Measurements from ENCODE around the gene ITGAD. TPM values are rescaled to one million over a fixed set of nuclear protein-coding genes. Genes with fewer than 3 reads are reported as not detected.

The ITGAD gene
- total and polyA plus RNA-seq, 2 of the 13 experiments (the other 11 are each of a cell fraction or from before 2014, with no cell fraction given), result not detected

DNA sequence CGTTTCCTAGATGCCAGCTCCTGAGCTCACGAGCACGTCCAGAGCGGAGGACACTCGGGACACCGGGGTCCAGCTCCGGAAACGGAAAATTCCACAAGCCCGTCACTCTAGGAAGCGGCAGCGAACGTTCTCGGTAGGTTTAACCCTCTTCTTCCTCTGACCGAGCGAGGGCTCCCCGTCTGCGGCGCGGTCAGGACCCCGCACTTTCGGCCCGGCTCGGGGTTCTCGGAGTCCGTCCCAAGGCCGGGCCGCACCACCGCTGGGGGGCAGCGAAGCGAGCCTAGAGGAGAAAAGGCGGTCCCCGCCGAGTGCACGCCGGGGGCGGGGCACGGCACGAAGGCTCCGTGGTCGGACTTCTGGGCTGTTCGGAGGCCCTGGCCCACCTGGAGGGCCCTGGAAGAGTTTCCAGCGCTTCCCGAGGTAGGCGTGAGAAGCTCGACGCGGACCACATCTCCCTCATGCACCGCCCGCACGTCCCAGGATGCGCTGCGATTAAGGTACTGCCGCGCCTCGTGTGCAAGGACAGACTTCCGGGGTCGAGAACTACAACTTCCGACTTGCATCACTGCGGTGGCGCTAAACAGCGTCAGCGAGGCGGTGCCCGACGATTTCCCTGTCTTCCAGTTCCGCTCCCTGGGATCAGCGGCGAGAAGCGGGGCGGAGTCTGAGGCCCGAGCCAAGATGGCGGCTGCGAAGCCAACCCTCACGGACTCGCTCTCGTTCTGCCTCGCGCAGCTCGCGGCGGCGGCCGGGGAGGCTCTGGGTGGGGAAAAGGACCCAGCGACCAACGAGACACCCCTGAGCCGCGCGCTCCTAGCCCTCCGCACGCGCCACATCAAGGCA is 65.9 kb downstream of the ITGAD start, which contains the start of gene ARMC5 (continued):
- TF ChIP-seq ZNF577 (CRISPR knock-in tag; IDR thresholded peaks at IDR 0.05; ENCODE audit: borderline replicate concordance, low read depth) (peak; percentile 49; the same call in 1 of the 2 replicates), ZNF75D (CRISPR knock-in tag; IDR thresholded peaks at IDR 0.05; ENCODE audit: borderline replicate concordance) (no peak), TBL1XR1 (IDR thresholded peaks at IDR 0.05; ENCODE audit: borderline replicate concordance, low read length, partially characterized antibody) (peak; percentile 12), ZNF124 (CRISPR knock-in tag; IDR thresholded peaks at IDR 0.05) (peak; percentile 78; the same call in 1 of the 2 replicates), KMT2B (CRISPR knock-in tag; IDR thresholded peaks at IDR 0.05) (peak; percentile 69), ZC3H4 (CRISPR knock-in tag; IDR thresholded peaks at IDR 0.05; ENCODE audit: borderline replicate concordance) (0 out of 2 replicates have a peak, but pooled peaks have one; percentile 21), ZNF629 (CRISPR knock-in tag; conservative IDR thresholded peaks at IDR 0.05) (peak; percentile 8), ZNF296 (CRISPR knock-in tag; conservative IDR thresholded peaks at IDR 0.05) (no peak), ETV6 (CRISPR knock-in tag; conservative IDR thresholded peaks at IDR 0.05) (peak; percentile 37), ZNF543 (CRISPR knock-in tag; IDR thresholded peaks at IDR 0.05) (peak; percentile 79), WIZ (CRISPR knock-in tag; IDR thresholded peaks at IDR 0.05) (peak; percentile 68; the same call in 1 of the 2 replicates), HINFP (CRISPR knock-in tag; IDR thresholded peaks at IDR 0.05; ENCODE audit: low read depth) (peak; percentile 86), ZNF317 (CRISPR knock-in tag; IDR thresholded peaks at IDR 0.05) (peak; percentile 87; the same call in 1 of the 2 replicates), GABPB1 (CRISPR knock-in tag; IDR thresholded peaks at IDR 0.05) (peak; percentile 96), POLR2AphosphoS2 (IDR thresholded peaks at IDR 0.05; ENCODE audit: low read depth, low read length) (peak; percentile 70; the same call in 1 of the 2 replicates), POGZ (CRISPR knock-in tag; IDR thresholded peaks at IDR 0.05) (peak; percentile 80), SMAD1 (CRISPR knock-in tag; IDR thresholded peaks at IDR 0.05; ENCODE audit: borderline replicate concordance, low read depth) (peak; percentile 78; the same call in 1 of the 2 replicates), ZFP91 (CRISPR knock-in tag; IDR thresholded peaks at IDR 0.05; ENCODE audit: borderline replicate concordance) (peak; percentile 93), ZNF441 (CRISPR knock-in tag; IDR thresholded peaks at IDR 0.05; ENCODE audit: borderline replicate concordance) (no peak; the same call in 1 of the 2 replicates), RBFOX2 (IDR thresholded peaks at IDR 0.05; ENCODE audit: low read depth, low read length) (peak; percentile 98), HDAC6 (IDR thresholded peaks at IDR 0.05; ENCODE audit: low read depth, low read length) (no peak), YEATS2 (CRISPR knock-in tag; IDR thresholded peaks at IDR 0.05; ENCODE audit: borderline replicate concordance) (peak; percentile 92), FOXJ3 (CRISPR knock-in tag; IDR thresholded peaks at IDR 0.05; ENCODE audit: borderline replicate concordance) (peak; percentile 84; the same call in 1 of the 2 replicates), ISX (CRISPR knock-in tag; conservative IDR thresholded peaks at IDR 0.05) (peak; percentile 93; the same call in 1 of the 2 replicates)
- TF ChIP-seq, protein P1, sequence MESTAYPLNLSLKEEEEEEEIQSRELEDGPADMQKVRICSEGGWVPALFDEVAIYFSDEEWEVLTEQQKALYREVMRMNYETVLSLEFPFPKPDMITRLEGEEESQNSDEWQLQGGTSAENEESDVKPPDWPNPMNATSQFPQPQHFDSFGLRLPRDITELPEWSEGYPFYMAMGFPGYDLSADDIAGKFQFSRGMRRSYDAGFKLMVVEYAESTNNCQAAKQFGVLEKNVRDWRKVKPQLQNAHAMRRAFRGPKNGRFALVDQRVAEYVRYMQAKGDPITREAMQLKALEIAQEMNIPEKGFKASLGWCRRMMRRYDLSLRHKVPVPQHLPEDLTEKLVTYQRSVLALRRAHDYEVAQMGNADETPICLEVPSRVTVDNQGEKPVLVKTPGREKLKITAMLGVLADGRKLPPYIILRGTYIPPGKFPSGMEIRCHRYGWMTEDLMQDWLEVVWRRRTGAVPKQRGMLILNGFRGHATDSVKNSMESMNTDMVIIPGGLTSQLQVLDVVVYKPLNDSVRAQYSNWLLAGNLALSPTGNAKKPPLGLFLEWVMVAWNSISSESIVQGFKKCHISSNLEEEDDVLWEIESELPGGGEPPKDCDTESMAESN (CRISPR knock-in tag; conservative IDR thresholded peaks at IDR 0.05), result peak; percentile 88

Data from HepG2 (cell line).